Panc1 (cell line): Measurements from ENCODE around the gene ERVFRD-1. TPM values are rescaled to one million over a fixed set of nuclear protein-coding genes. Genes with fewer than 3 reads are reported as not detected.

Source experiments
- ATAC-seq: fragments of 200-7000 bp; cut with Tn5 transposase; 2 replicates; pipeline ENCODE4 v1.9.1; 2020; ENCODE audit warnings: mild to moderate bottlenecking, moderate library complexity
- BruUV-seq: library from RNA; stranded (reverse); fragments of 400-500 nt; replicated peaks from 2 replicates; lab custom pipeline; 2021; lab: Mats Ljungman, UMichigan
- CTCF ChIA-PET: fragments of 300-600 bp; sonication (Branson Sonifier 250); formaldehyde crosslinking; loops from one replicate; lab custom pipeline; 2022; ENCODE audit warnings: antibody characterized with exemption; lab: Charles Lee
- POLR2A ChIA-PET: fragments of 300-600 bp; sonication (Branson Sonifier 250); formaldehyde crosslinking; loops from one replicate; lab custom pipeline; 2022; ENCODE audit warnings: antibody characterized with exemption; lab: Charles Lee
- DNase-seq: peaks from one replicate; pipeline ENCODE4 v3.0.0-alpha.2; 2010; ENCODE audit warnings: low read depth, low spot score
- H3K27ac ChIP-seq: 2 replicates; pipeline ENCODE4 v1.5.1; 2011; ENCODE audit warnings: mild to moderate bottlenecking, low read length, inconsistent platforms
- H3K27me3 ChIP-seq: fragments of 200-500 bp; sonication (Bioruptor generic); 2 replicates; pipeline ENCODE4 v1.6.0; 2014; ENCODE audit warnings: low read length, inconsistent platforms; ENCODE audit not compliant: control insufficient read depth, insufficient read depth
- H3K36me3 ChIP-seq: fragments of 200-500 bp; sonication (Bioruptor generic); 2 replicates; pipeline ENCODE4 v1.5.1; 2014; ENCODE audit warnings: inconsistent platforms, mild to moderate bottlenecking, low read length, moderate library complexity; ENCODE audit not compliant: control insufficient read depth, insufficient read depth
- H3K4me1 ChIP-seq: 2 replicates; pipeline ENCODE4 v1.5.1; 2011; ENCODE audit warnings: inconsistent platforms, mild to moderate bottlenecking, low read length, moderate library complexity; ENCODE audit not compliant: control insufficient read depth, insufficient read depth
- H3K4me3 ChIP-seq, 2 experiments: 2 replicates each; pipeline ENCODE4 v1.5.1; 2011 to 2012; ENCODE audit warnings: low read depth in 2 of 2, low read length in 2 of 2, mild to moderate bottlenecking in 2 of 2, inconsistent platforms in 1 of 2, moderate library complexity in 1 of 2
- H3K9me3 ChIP-seq: fragments of 200-500 bp; sonication (Bioruptor generic); 2 replicates; pipeline ENCODE4 v1.5.1; 2014; ENCODE audit warnings: low read depth, mild to moderate bottlenecking, inconsistent platforms, low read length, moderate library complexity; ENCODE audit not compliant: control insufficient read depth, insufficient read depth
- CTCF ChIP-seq: fragments of 450-650 bp; IDR thresholded peaks from 2 replicates; pipeline ENCODE4 v1.5.1; 2017; ENCODE audit warnings: mild to moderate bottlenecking
- POLR2AphosphoS5 ChIP-seq: IDR thresholded peaks from 2 replicates; pipeline ENCODE4 v1.6.1; 2012; ENCODE audit warnings: mild to moderate bottlenecking, low read depth, low read length, moderate library complexity
- REST ChIP-seq, 2 experiments: IDR thresholded peaks; 2 replicates each; pipeline ENCODE4 v1.6.1; 2011 to 2012; ENCODE audit warnings: low read depth in 2 of 2, control low read depth in 1 of 2, low read length in 1 of 2, mild to moderate bottlenecking in 1 of 2, moderate library complexity in 1 of 2; ENCODE audit not compliant: insufficient read depth in 1 of 2
- SIN3A ChIP-seq: IDR thresholded peaks from 2 replicates; pipeline ENCODE4 v1.6.1; 2012; ENCODE audit warnings: low read depth, mild to moderate bottlenecking, low read length, moderate library complexity, borderline replicate concordance; ENCODE audit not compliant: insufficient read depth
- TCF7L2 ChIP-seq: IDR thresholded peaks from 2 replicates; pipeline ENCODE4 v1.6.1; 2011; ENCODE audit warnings: mild to moderate bottlenecking, low read depth, low read length, inconsistent platforms
- in situ Hi-C: cut with HindIII; loops from 2 replicates; pipeline ENCODE4 v1.10.0; 2016; ENCODE audit warnings: low sequenced_read_pairs, low pct_unique_long_range_greater_than_20kb
- intact Hi-C: fragments of 100-400 bp; cut with micrococcal nuclease; formaldehyde crosslinking; loops from one replicate; pipeline ENCODE4 v1.10.0; 2022; ENCODE audit not compliant: unreplicated experiment
- total RNA-seq: library from RNA; stranded (reverse); gene quantifications from one replicate; pipeline ENCODE4 v1.2.1, GENCODE V29; 2021; ENCODE audit not compliant: unreplicated experiment

Gene ERVFRD-1
- total RNA-seq, 1 experiment from 2014 or later: not detected

DNA sequence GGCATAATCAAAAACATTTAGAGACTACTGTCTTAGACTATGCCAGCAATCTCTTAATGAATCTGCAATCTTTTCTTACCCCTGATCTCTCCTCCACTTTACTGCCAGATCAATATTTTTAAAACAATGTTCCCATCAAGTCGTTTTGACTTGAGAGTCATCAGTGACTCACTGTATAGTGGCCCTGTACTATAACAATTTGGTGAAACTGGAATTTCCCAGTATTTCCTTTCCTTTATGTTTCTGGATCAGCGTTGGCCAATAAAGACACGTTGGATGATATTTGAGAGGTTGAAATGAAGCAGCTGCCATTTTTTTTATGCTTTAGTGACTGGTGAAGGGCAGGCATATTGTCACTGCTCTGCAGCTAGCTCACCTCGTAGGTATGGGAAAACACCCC is 28.0 kb downstream of the ERVFRD-1 start:
- H3K9me3 ChIP-seq: no peaks in the 10 kb centered on the region
- H3K4me3 ChIP-seq: no peak overlapping the region
- H3K27ac ChIP-seq: no peak overlapping the region
- ATAC-seq: no peak
- BruUV-seq: no TSS peak
- intact Hi-C loops: no loop called here
- DNase-seq: no peak
- TF ChIP-seq CTCF (no peak), TCF7L2 (no peak), POLR2AphosphoS5 (no peak), SIN3A (no peak)
- in situ Hi-C loops: no loop called here
- H3K36me3 ChIP-seq: no peaks in the 10 kb centered on the region
- no peaks in the 10 kb centered on the region for H3K4me1 ChIP-seq
- ChIA-PET POLR2A (no interaction called here), CTCF (no interaction called here)
- no peaks in the 10 kb centered on the region for H3K27me3 ChIP-seq

DNA sequence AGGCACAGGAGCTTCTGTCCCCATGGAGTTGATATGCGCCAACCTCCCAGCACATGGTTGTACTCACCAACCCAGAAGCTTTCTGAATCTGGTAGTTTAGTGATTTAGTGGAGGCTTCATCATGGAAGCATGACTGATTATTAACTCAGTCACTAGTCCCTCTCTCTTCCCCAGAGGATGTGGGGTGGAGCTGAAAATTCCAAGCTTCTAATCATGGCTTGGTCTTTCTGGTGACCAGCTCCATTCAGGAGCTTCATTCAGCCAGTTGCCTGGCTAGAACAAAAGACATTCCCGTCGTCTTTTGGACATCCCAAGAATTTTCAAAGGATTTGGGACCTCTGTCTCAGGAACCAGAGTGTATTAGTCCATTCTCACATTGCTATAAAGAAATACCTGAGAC is 31.2 kb downstream of the ERVFRD-1 start:
- no peaks in the 10 kb centered on the region for H3K4me1 ChIP-seq
- TF ChIP-seq CTCF: no peak
- TF ChIP-seq POLR2AphosphoS5: no peak
- TF ChIP-seq TCF7L2: no peak
- no peak for TF ChIP-seq REST (IDR thresholded peaks at IDR 0.05; ENCODE audit: insufficient read depth in 1 of 2, low read depth in 2 of 2, low read length in 1 of 2)
- no peak for TF ChIP-seq SIN3A
- no peaks in the 10 kb centered on the region for H3K9me3 ChIP-seq
- ATAC-seq (no peak), DNase-seq (no peak)
- no peaks in the 10 kb centered on the region for H3K27me3 ChIP-seq
- H3K27ac ChIP-seq: no peak overlapping the region
- no peak overlapping the region for H3K4me3 ChIP-seq
- ChIA-PET CTCF (no interaction called here), POLR2A (no interaction called here)
- in situ Hi-C loops: no loop called here
- BruUV-seq: no TSS peak
- intact Hi-C loops: no loop called here
- no peaks in the 10 kb centered on the region for H3K36me3 ChIP-seq

- ChIA-PET POLR2A (no interaction called here), CTCF (no interaction called here)
- H3K9me3 ChIP-seq: no peaks in the 10 kb centered on the region
- H3K36me3 ChIP-seq: no peaks in the 10 kb centered on the region
- BruUV-seq: no TSS peak
- intact Hi-C loops: no loop called here
- no peaks in the 10 kb centered on the region for H3K27me3 ChIP-seq
- DNase-seq (no peak), ATAC-seq (no peak)
- H3K27ac ChIP-seq: no peak overlapping the region
- TF ChIP-seq SIN3A (no peak), CTCF (no peak), POLR2AphosphoS5 (no peak), REST (IDR thresholded peaks at IDR 0.05; ENCODE audit: insufficient read depth in 1 of 2, low read depth in 2 of 2, low read length in 1 of 2) (no peak), TCF7L2 (no peak)
- in situ Hi-C loops: no loop called here
- H3K4me1 ChIP-seq: no peaks in the 10 kb centered on the region
- no peak overlapping the region for H3K4me3 ChIP-seq
These were observed 33.3 kb downstream of the ERVFRD-1 start for GRCh38 chr6:11078266-11078665.
